ENCODE measurements around the gene SMNDC1. TPM values are rescaled to one million over a fixed set of nuclear protein-coding genes. Genes with fewer than 3 reads are reported as not detected.

Gene SMNDC1
- total and polyA plus RNA-seq, 10 of the 15 experiments (the other 5 are each of a cell fraction or from before 2014, with no cell fraction given), result 4.6 to 37.2 (median 18.1) TPM

DNA sequence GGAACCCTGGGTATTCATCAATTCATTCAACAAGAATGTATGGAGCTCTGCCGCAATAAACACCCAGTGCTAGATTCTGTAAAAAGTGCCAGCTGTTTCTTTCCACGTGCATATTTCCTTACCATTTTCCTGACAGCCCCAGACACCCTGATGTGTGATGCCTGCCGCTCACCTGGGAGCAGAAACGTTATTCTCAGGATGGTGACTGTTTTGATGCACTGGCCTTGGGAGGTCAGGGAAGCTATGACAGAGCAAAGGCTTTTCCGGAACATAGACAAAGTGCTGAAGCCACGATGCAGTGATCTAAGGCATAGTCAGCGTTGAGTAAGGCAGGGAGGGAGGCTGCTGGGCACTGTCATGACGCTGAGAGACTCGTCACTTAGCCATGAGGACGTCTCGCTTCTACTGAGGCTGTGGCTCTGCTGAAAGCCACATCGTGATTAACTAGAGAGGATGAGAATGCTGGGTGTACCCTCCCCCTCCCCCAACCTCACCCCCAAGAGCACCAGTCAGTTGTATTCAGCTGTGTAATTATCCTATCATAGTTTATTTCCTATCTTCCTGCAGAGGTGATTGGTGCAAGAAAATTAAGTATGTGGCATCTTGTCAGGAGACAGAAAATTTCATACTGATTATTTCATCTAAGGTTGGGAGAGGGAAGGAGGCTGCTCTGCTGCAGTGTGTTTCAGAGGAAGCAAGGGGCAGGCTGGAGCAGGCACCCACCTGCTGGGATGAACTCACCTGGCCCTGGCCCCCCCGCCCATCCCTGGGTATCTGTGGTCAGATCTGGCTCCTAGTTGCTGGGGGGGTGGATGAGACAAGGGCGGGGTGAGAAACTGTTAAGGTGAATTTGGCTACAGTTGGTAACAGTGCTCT is 48.8 kb upstream of the SMNDC1 start:
- TF ChIP-seq, protein P1, sequence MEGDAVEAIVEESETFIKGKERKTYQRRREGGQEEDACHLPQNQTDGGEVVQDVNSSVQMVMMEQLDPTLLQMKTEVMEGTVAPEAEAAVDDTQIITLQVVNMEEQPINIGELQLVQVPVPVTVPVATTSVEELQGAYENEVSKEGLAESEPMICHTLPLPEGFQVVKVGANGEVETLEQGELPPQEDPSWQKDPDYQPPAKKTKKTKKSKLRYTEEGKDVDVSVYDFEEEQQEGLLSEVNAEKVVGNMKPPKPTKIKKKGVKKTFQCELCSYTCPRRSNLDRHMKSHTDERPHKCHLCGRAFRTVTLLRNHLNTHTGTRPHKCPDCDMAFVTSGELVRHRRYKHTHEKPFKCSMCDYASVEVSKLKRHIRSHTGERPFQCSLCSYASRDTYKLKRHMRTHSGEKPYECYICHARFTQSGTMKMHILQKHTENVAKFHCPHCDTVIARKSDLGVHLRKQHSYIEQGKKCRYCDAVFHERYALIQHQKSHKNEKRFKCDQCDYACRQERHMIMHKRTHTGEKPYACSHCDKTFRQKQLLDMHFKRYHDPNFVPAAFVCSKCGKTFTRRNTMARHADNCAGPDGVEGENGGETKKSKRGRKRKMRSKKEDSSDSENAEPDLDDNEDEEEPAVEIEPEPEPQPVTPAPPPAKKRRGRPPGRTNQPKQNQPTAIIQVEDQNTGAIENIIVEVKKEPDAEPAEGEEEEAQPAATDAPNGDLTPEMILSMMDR (IDR thresholded peaks at IDR 0.05 in 2 of 3, conservative IDR thresholded peaks at IDR 0.05 in 1 of 3; ENCODE audit: control insufficient read depth in 2 of 3, extremely low read depth in 1 of 3, insufficient read depth in 1 of 3, low read depth in 3 of 3, low read length in 3 of 3), result peak in 1 of 3 experiments; percentile 21; a peak in 2 of 6 replicates
- TF ChIP-seq, protein P2, sequence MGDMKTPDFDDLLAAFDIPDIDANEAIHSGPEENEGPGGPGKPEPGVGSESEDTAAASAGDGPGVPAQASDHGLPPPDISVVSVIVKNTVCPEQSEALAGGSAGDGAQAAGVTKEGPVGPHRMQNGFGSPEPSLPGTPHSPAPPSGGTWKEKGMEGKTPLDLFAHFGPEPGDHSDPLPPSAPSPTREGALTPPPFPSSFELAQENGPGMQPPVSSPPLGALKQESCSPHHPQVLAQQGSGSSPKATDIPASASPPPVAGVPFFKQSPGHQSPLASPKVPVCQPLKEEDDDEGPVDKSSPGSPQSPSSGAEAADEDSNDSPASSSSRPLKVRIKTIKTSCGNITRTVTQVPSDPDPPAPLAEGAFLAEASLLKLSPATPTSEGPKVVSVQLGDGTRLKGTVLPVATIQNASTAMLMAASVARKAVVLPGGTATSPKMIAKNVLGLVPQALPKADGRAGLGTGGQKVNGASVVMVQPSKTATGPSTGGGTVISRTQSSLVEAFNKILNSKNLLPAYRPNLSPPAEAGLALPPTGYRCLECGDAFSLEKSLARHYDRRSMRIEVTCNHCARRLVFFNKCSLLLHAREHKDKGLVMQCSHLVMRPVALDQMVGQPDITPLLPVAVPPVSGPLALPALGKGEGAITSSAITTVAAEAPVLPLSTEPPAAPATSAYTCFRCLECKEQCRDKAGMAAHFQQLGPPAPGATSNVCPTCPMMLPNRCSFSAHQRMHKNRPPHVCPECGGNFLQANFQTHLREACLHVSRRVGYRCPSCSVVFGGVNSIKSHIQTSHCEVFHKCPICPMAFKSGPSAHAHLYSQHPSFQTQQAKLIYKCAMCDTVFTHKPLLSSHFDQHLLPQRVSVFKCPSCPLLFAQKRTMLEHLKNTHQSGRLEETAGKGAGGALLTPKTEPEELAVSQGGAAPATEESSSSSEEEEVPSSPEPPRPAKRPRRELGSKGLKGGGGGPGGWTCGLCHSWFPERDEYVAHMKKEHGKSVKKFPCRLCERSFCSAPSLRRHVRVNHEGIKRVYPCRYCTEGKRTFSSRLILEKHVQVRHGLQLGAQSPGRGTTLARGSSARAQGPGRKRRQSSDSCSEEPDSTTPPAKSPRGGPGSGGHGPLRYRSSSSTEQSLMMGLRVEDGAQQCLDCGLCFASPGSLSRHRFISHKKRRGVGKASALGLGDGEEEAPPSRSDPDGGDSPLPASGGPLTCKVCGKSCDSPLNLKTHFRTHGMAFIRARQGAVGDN (IDR thresholded peaks at IDR 0.05), result 0 out of 2 replicates have a peak, but pooled peaks have one; percentile 19
- no peak for TF ChIP-seq KLF5 (IDR thresholded peaks at IDR 0.05; ENCODE audit: partially characterized antibody)
- Histone ChIP-seq H3K27ac (ENCODE audit: control insufficient read depth, insufficient read depth) (peak overlapping the region; percentile 100), H3K36me3 (ENCODE audit: control insufficient read depth in 2 of 2, insufficient read depth in 2 of 2, low read length in 1 of 2) (no peaks in the 10 kb centered on the region), H3K4me3 (no peak overlapping the region), H2AFZ (ENCODE audit: control insufficient read depth, low read depth, low read length) (no peak overlapping the region), H3K9me3 (replicated peaks; ENCODE audit: control insufficient read depth, insufficient read depth, low read length) (no peaks in the 10 kb centered on the region), H3K79me2 (ENCODE audit: control insufficient read depth, insufficient read depth, low read length) (no peaks in the 10 kb centered on the region), H4K20me1 (ENCODE audit: control insufficient read depth, insufficient read depth) (no peaks in the 10 kb centered on the region), H3K9ac (ENCODE audit: control insufficient read depth, insufficient read depth, low read length) (peak overlapping the region; percentile 47; the same call in 1 of the 2 replicates), H3K4me1 (ENCODE audit: control insufficient read depth, insufficient read depth, low read length) (peaks cover 46% of the 10 kb centered on the region), H3K27me3 (replicated peaks in 1 of 2; ENCODE audit: control insufficient read depth in 2 of 2, insufficient read depth in 2 of 2, low read length in 1 of 2) (no peaks in the 10 kb centered on the region), H3K4me2 (ENCODE audit: control insufficient read depth, insufficient read depth) (no peak overlapping the region)
- in situ Hi-C loops (cut with MboI), result loop anchor here (5.0 kb wide), 1 partner anchor 194 kb away; no protein-coding TSS in a partner anchor
- intact Hi-C loops (cut with micrococcal nuclease; ENCODE audit: unreplicated experiment), result loop anchor here (1.0 kb wide), 2 partner anchors 42 to 194 kb away; no protein-coding TSS in a partner anchor
- 59% methylated on average over 14 of the region's 14 CpGs for WGBS (ENCODE audit: insufficient coverage, insufficient replicate concordance, low lambda C conversion rate, missing lambda C conversion rate)
- ATAC-seq (no peak), FAIRE-seq (no peak), DNase-seq (ENCODE audit: low read depth, low spot score) (no peak)
- CTCF ChIA-PET, result interaction anchor here (0.6 to 8.7 kb wide), 41 partner anchors 10 to 319 kb away, joined by 3 to 251 read pairs (median 5); partner anchors contain the start of genes DUSP5 and SMNDC1
- RAD21 ChIA-PET (ENCODE audit: unreplicated experiment), result interaction anchor here (0.6 to 6.9 kb wide), 40 partner anchors 8 to 443 kb away, joined by 3 to 325 read pairs (median 5); partner anchors contain the start of genes DUSP5 and SMNDC1
- POLR2A ChIA-PET, result interaction anchor here (0.6 to 6.4 kb wide), 25 partner anchors 20 to 192 kb away, joined by 3 to 102 read pairs (median 6); partner anchors contain the start of gene DUSP5
- SMC1A ChIA-PET (ENCODE audit: uncharacterized antibody, unreplicated experiment), result interaction anchor here (0.6 to 11.1 kb wide), 42 partner anchors 8 to 210 kb away, joined by 3 to 283 read pairs (median 8); partner anchors contain the start of genes DUSP5 and SMNDC1
- no TSS peak for BruUV-seq (replicated peaks)
